ENCODE results near the gene SPIC. TPM values are rescaled to one million over a fixed set of nuclear protein-coding genes. Genes with fewer than 3 reads are reported as not detected.
"Not testable (repeated sequence)": the region's sequence is repeated elsewhere in the genome, so short reads cannot be mapped to it uniquely, and the experiment has no call there.

Gene SPIC
- total and polyA plus RNA-seq, 4 donors, result 0.03 to 0.28 TPM; not detected in 2

DNA sequence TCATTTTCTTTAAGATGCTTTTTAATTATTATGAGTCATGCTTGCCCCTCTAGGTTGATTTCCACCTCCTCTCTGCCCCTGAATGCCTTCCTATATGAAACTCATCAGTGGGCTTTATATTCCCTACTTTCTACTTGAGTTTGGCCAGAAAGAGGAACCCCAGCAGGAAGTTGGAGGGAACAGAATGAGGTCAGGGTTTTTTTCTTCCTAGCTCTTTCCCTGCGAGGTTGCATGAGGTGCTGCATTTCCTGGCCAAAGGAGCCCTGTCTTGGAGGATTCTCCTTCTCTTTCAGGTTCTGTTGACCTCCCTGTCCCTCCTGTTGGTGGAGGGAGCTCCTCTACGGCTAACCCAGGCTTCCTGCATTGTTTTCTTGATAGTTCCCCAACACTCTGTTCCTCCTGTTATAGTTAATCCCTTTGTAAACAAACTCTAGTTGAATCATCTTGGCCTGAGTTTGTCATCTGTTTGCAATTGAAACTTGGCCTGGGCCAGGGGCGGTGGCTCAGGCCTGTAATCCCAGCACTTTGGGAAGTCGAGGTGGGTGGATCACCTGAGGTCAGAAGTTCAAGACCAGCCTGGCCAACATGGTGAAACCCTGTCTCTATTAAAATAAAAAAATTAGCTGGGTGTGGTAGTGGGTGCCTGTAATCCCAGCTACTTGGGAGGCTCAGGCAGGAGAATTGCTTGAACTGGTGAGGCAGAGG lies 15.3 kb upstream of the SPIC start:
- Histone ChIP-seq H3K9ac (ENCODE audit: insufficient read depth in 1 of 2, low read length in 2 of 2) (no peak overlapping the region), H3K27ac (ENCODE audit: low read depth in 1 of 2, low read length in 1 of 2) (peak overlapping the region in 1 of 2 donors; percentile 14), H3K36me3 (ENCODE audit: control insufficient read depth in 4 of 4, insufficient read depth in 4 of 4, low read length in 4 of 4) (no peaks in the 10 kb centered on the region), H3K9me3 (ENCODE audit: control insufficient read depth in 4 of 4, insufficient read depth in 3 of 4, low read length in 3 of 4) (peaks cover 0 to 6% (median 0%) of the 10 kb centered on the region in 4 donors), H3K27me3 (ENCODE audit: control insufficient read depth in 3 of 3, insufficient read depth in 3 of 3, low read length in 2 of 3) (no peaks in the 10 kb centered on the region), H3K4me1 (ENCODE audit: control insufficient read depth in 5 of 5, insufficient read depth in 5 of 5, low read length in 5 of 5) (peaks cover 0 to 1% (median 0%) of the 10 kb centered on the region in 5 donors), H3K4me3 (no peak overlapping the region)
- 32 to 38% methylated on average over 4 of the region's 4 CpGs for WGBS, 2 donors
- ATAC-seq (ENCODE audit: insufficient read depth, low FRiP score), result no peak
- DNase-seq, result no peak
- TF ChIP-seq, protein P1, sequence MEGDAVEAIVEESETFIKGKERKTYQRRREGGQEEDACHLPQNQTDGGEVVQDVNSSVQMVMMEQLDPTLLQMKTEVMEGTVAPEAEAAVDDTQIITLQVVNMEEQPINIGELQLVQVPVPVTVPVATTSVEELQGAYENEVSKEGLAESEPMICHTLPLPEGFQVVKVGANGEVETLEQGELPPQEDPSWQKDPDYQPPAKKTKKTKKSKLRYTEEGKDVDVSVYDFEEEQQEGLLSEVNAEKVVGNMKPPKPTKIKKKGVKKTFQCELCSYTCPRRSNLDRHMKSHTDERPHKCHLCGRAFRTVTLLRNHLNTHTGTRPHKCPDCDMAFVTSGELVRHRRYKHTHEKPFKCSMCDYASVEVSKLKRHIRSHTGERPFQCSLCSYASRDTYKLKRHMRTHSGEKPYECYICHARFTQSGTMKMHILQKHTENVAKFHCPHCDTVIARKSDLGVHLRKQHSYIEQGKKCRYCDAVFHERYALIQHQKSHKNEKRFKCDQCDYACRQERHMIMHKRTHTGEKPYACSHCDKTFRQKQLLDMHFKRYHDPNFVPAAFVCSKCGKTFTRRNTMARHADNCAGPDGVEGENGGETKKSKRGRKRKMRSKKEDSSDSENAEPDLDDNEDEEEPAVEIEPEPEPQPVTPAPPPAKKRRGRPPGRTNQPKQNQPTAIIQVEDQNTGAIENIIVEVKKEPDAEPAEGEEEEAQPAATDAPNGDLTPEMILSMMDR (IDR thresholded peaks at IDR 0.05; ENCODE audit: control extremely low read depth, extremely low read depth), result no peak

DNA sequence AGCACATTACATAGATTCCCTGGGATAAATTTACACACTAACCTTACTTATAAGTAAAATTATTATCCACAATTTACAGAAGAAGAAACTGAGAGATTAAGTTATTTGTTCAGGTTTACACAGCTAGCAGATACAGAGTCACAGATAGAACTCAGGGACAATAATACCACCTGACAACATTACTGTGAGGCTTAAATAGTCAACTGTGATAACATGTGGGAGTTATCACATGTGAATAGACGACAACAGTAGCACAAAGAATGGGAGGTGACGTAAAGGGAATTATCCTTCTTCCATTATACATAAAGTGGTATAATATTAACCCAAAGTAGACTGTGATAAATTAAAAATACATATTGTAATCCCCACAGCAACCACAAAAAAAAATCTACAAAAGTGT lies 6.2 kb upstream of the SPIC start:
- Histone ChIP-seq H3K9ac (ENCODE audit: insufficient read depth in 1 of 2, low read length in 2 of 2) (no peak overlapping the region), H3K27ac (ENCODE audit: low read depth in 1 of 2, low read length in 1 of 2) (no peak overlapping the region), H3K9me3 (ENCODE audit: control insufficient read depth in 4 of 4, insufficient read depth in 3 of 4, low read length in 3 of 4) (no peaks in the 10 kb centered on the region), H3K4me3 (no peak overlapping the region), H3K27me3 (ENCODE audit: control insufficient read depth in 3 of 3, insufficient read depth in 3 of 3, low read length in 2 of 3) (no peaks in the 10 kb centered on the region), H3K36me3 (ENCODE audit: control insufficient read depth in 4 of 4, insufficient read depth in 4 of 4, low read length in 4 of 4) (no peaks in the 10 kb centered on the region), H3K4me1 (ENCODE audit: control insufficient read depth in 5 of 5, insufficient read depth in 5 of 5, low read length in 5 of 5) (no peaks in the 10 kb centered on the region)
- ATAC-seq (ENCODE audit: insufficient read depth, low FRiP score) (no peak), DNase-seq (no peak)
- TF ChIP-seq, protein P1 (IDR thresholded peaks at IDR 0.05; ENCODE audit: control extremely low read depth, extremely low read depth), result no peak
- 88 to 95% methylated on average over 2 of the region's 2 CpGs for WGBS, 2 donors

DNA sequence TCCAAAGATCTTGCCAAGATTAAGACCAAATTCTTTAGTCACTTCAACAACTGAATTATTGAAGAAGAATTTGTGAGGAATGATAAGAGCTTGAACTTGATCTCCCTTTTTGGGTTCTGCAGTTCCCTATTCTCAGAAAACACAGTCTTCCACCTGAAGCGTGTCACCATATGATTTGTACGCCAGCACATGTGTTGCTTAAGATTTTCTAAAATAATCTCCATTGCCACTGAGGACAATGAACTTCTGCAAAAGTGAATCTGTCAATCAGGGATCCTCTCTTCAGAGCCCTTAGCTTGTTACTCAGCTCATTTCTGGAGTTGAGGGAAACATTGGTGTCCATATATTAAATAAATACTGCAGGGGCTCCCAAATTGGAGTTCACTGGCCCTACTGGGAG lies 4.2 kb upstream of the SPIC start:
- no peaks in the 10 kb centered on the region for H3K27me3 ChIP-seq (ENCODE audit: control insufficient read depth in 3 of 3, insufficient read depth in 3 of 3, low read length in 2 of 3)
- 41 to 57% methylated on average over 2 of the region's 2 CpGs for WGBS, 2 donors
- TF ChIP-seq, protein P1 (IDR thresholded peaks at IDR 0.05; ENCODE audit: control extremely low read depth, extremely low read depth), result no peak
- H3K9me3 ChIP-seq (ENCODE audit: control insufficient read depth in 4 of 4, insufficient read depth in 3 of 4, low read length in 3 of 4), result no peaks in the 10 kb centered on the region
- H3K27ac ChIP-seq (ENCODE audit: low read depth in 1 of 2, low read length in 1 of 2), result no peak overlapping the region
- no peaks in the 10 kb centered on the region for H3K36me3 ChIP-seq (ENCODE audit: control insufficient read depth in 4 of 4, insufficient read depth in 4 of 4, low read length in 4 of 4)
- H3K9ac ChIP-seq (ENCODE audit: insufficient read depth in 1 of 2, low read length in 2 of 2), result no peak overlapping the region
- no peak overlapping the region for H3K4me3 ChIP-seq
- ATAC-seq (ENCODE audit: insufficient read depth, low FRiP score) (no peak), DNase-seq (no peak)
- no peaks in the 10 kb centered on the region for H3K4me1 ChIP-seq (ENCODE audit: control insufficient read depth in 5 of 5, insufficient read depth in 5 of 5, low read length in 5 of 5)

DNA sequence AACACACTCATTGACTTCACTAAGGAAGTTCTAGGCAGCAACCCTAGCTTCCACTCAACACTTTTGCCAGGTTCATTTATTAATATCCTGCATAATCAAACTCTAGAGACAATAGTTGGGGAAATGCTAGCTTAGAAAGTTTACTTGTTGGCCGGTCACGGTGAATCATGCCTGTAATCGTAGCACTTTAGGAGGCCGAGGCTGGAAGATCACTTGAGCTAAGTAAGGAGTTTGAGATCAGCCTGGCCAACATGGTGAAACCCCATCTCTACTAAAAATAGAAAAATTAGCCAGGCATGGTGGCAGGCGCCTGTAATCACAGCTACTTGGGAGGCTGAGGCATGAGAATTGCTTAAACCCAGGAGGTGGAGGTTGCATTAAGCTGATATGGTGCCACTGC lies 3.3 kb upstream of the SPIC start:
- H3K27me3 ChIP-seq (ENCODE audit: control insufficient read depth in 3 of 3, insufficient read depth in 3 of 3, low read length in 2 of 3); H3K27ac ChIP-seq (ENCODE audit: low read depth in 1 of 2, low read length in 1 of 2); H3K4me3 ChIP-seq; H3K4me1 ChIP-seq (ENCODE audit: control insufficient read depth in 5 of 5, insufficient read depth in 5 of 5, low read length in 5 of 5); ATAC-seq (ENCODE audit: insufficient read depth, low FRiP score); DNase-seq; H3K9ac ChIP-seq (ENCODE audit: insufficient read depth in 1 of 2, low read length in 2 of 2); H3K36me3 ChIP-seq (ENCODE audit: control insufficient read depth in 4 of 4, insufficient read depth in 4 of 4, low read length in 4 of 4); H3K9me3 ChIP-seq (ENCODE audit: control insufficient read depth in 4 of 4, insufficient read depth in 3 of 4, low read length in 3 of 4): not testable (repeated sequence)
- WGBS, 2 donors, result 85 to 87% methylated on average over 5 of the region's 5 CpGs
